Measurements from ENCODE around the gene LMAN1L.

Gene LMAN1L

DNA sequence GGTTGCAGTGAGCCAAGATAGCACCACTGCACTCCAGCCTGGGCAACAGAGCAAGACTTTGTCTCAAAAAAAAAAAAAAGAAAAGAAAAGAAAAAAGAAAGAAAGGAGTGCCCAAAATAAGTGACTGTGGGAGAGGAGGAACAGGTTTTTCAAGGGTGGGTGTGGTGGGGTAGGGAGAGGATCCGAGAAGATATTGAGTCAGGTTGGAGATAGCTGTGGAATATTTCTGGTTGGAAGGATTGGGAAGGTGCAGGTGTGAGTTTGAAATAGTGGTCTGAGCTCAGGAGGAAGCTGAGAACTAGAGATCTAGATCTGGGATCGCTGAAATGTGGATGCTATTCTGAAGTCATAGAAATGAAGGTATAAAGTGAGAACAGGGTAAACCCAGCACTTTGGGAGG lies 52.7 kb downstream of the LMAN1L start:
- no peak for DNase-seq

DNA sequence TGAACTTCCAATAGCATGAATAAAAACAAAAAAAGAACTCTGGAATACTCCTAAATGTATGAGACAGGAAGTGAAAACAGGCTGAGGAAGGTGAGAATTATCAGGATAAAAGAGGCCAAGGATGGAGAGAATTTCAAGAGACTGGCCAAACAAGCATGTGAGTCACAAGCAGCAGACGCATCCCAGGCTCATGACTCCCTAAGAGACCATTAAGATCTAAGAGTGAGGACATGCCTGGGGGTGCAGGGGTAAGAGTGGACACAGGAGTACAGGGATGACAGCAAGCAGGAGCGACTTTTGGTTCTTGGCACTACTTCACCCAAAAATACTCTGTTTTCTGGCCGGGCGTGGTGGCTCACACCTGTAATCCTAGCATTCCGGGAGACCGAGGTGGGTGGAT lies 53.5 kb downstream of the LMAN1L start:
- no peak for DNase-seq

DNA sequence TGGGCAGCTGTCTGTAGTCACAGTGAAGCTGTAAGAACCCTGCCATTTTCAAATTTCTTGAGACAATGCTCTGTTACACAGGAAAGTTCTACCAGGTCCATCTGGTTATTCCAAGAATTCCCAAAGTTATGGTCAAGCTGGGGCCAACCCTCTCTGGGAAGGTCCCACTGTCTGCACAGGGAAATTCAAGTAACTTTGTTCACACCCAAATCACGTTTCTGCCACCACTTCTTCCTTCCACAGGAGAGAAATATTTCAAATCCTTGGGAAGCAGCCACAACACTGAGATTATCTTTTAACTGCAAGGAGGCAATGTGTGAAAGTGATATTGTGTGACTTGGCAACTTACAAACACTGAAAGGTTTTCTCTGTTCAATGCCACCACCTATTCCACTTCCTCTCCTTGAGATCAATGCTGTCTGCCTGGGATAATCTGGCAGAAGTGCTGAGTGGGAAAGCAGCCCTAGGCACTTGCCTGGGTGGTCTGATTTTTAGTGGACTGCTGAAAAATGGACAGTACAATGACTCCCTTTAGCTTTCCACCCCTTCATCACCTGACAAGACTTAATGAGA lies 54.9 kb downstream of the LMAN1L start:
- no peak for DNase-seq

DNA sequence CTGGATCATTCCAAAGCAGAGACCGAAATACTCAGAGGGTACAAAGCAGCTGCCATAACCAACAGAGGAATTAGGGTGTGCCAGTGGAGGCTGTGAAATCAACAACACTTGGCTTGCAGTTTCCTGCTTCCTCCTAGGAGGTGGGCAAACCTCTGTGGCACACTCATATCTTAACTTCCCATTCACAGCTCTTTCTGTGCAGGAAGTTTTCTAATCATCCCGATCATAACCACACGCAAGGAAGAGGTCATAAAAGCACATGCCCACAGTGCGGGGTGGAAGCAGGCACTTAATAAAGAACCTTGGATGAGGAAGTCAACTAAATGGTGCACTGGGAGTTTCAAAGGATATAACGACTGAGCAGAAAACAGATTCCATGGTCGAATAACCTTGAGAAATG lies 55.4 kb downstream of the LMAN1L start:
- no peak for DNase-seq

DNA sequence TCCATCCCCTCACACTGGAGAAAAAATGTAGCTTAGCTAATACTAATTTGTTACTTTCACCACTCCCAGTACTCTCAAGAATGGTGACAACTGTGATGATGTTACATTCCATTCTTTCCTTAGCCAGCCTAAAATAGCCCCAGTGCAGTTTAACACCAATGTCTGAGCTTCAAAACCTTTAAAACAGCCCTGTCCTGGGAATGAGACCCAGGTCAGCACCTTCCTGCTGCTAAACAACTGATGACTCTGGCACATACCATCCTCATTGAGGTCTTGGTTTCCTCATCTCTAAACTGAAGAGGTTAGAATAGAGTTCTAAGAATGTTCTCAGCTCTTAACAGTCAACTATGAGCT lies 56.7 kb downstream of the LMAN1L start:
- DNase-seq = no peak

DNA sequence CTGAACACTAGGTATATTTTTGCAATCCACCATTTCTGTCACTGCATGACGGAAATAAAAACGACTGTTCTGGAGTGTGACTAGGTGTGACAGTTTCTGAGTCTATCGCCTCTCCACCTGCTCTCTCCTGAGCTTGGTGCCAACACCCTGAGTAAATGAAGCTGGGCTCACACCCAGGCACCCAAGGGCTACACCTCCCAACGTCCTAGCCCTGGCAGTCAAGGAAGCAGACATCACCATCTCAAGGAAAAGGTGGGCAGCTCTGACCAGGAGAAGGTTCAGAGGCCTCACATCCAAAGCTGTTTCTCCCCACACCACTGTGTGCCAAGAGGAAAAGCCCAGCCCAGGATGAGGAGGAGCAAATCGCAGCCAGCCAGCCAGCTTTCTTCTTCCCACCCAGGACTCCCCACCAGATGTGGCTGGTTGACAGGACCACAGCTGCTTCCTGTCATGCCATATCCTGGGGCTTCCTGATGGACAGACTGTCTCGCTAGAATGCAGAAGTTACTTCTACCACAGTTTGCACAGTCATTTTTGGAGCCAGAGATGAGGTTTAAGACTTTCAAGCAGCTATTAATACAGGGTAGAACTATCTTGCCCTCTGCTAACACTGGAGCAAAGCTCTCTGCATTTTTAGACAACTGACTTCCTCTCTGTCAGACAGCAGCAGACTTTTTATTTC lies 57.2 kb downstream of the LMAN1L start:
- no peak for DNase-seq

DNA sequence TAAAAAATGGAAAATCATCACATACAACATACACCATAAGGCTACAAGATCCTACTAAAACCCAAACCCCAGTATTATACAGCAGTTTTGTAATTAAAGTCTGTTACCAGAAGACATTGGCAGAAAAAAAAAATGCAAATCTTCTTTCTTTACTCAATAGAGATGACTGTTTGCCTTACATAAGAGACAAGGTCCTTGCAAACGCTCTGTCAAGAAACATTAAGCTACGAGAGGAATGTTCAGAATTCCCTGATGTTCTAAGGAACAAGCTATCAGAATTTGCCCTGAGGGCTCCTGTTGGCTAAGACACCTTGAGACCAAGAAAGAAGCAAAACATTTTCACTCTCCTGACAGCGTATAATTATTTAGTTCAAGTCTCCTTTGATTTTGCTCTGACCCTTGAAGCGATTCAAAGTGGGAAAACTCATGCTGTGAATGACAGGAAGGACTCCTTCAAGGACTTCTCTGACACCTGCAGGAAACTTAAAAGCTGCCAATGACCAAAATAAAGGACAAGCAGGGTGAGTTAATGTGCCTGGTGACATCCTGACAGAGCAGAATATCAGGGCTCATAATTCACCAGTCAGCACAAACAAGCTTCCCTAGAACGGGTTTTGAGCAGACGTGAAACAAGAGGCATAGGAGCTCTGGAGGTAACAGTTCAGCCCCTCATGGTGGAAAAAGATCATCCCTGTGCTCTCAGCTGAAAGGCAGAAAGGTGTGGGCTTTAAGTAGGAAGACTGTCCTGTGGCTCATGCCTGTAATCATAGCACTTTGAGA lies 58.0 kb downstream of the LMAN1L start:
- no peak for DNase-seq

DNA sequence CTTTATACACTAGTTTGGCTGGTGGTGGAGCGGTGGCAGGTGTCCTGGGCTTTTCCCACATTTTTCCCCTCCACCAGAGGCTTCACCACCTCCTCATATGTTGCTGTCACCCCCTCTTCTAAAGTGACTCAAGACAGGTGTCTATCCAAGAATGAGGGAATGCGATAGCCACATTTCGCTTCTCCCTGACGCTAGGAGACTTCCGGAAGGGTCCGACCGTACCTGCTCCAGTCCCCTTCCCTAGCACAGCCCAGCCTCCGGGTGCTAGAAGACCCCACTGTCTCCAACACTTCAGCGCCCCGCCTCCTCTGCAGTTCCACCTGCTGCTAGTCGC lies 60.0 kb downstream of the LMAN1L start:
- DNase-seq = no peak

DNA sequence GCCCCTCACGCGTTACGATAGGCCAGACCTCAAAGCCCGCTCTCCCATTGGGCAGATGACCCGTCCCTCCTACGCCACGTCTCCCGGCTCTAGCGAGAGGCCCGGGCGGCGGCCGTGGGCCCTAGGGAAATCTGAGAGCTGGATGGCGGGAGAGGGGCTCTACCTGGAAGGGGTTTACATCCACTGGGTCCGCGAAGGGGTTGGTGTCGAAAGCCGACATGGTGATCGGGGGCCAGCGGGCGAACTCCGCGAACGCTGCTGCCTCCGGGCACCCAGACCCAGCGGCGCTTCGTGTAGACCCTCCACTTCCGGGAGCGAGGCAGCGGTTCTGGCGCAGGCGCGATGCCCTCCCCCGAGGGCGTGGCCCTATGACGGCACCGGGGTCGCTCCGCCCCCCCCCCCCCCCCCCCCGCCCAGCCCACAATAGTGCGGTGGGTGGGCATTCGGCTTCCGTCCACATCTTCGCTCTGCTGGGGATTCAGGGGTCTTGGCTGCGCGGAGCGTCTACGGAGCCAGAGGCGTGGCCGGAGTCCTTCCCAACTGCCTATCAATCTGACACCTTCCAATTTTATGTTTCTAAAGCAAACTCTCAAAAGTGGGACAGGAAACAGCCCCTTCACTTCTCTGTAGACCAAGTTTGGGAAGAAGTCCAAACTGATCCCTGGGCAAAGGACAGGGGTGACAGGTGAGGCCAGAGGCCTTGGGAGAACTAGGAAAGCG lies 60.6 kb downstream of the LMAN1L start, which contains the start of gene SCAMP2:
SCAMP2 (minus strand) TSS at position 330 of the 720 bp plus-strand sequence; CDS start at position 220, 110 bp downstream.
- peak; percentile 91 for DNase-seq

DNA sequence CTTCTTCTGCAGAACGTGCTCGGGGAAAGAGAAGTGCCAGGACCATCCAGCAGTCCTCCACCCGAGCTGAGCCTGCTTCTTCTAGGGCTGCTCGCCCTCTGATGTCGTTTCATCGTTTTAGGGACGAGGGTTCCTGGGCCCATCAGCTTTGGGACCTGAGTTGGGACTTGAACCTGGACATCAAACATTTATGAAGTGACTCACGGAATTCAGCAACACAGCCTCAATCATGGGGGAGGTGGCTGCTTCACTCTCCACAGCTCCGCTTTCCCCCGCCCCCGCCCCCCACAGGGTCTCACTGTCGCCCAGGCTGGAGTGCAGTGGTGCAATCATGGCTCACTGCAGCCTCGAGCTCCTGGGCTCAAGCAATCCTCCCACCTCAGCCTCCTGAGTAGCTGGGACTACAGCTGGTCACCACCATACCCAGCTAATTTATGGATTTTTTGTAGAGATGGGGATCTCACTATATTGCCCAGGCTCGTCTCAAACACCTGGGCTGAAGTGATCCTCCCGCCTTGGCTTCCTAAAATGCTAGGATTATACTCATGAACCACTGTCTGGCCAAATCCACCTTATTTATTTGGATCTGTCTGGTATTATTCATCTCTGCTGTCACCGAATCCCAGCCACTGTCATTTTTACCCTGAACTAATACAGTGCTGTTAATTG lies 61.3 kb downstream of the LMAN1L start:
- no peak for DNase-seq

Data from NCI-H1092 treated with DMSO at 0.1 percent for 48 hours (cell line).